Measurements from ENCODE around the gene GAB2. TPM values are rescaled to one million over a fixed set of nuclear protein-coding genes. Genes with fewer than 3 reads are reported as not detected.

GAB2 gene
- total RNA-seq, 1 donor from 2014 or later: 10.9 TPM

DNA sequence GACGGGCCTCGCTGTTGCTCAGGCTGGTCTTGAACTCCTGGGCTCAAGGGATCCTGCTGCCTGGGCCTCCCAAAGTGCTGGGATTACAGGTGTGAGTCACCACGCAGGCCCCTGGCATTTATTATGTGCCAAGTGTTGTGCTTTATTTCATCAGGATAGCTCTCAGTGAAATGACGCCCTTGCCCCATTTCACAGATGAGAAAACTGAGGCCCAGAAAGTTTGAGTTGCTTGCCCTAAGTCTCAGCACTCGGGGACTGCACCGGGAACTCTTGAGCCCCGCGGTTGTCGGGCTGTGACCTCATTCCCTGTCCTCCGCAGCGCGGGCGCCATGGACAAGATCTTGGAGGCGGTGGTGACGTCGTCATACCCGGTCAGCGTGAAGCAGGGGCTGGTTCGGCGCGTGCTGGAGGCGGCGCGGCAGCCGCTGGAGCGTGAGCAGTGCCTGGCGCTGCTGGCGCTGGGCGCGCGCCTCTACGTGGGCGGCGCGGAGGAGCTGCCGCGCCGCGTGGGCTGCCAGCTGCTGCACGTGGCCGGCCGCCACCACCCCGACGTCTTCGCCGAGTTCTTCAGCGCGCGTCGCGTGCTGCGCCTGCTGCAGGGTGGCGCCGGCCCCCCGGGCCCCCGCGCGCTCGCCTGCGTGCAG is 221.6 kb downstream of the GAB2 start:
- no peak for DNase-seq (ENCODE audit: low spot score)
- no peaks in the 10 kb centered on the region for H3K9me3 Mint-ChIP-seq (ENCODE audit: low read depth)
- no peak overlapping the region for H3K4me3 Mint-ChIP-seq (ENCODE audit: unreplicated experiment)
- H3K36me3 Mint-ChIP-seq (ENCODE audit: low read depth): peaks cover 15% of the 10 kb centered on the region
- H3K27me3 Mint-ChIP-seq (ENCODE audit: low read depth): no peaks in the 10 kb centered on the region
- H3K27ac Mint-ChIP-seq (ENCODE audit: unreplicated experiment): no peak overlapping the region
- peaks cover 22% of the 10 kb centered on the region for H3K4me1 Mint-ChIP-seq (ENCODE audit: low read depth)
- TF ChIP-seq, protein P1, sequence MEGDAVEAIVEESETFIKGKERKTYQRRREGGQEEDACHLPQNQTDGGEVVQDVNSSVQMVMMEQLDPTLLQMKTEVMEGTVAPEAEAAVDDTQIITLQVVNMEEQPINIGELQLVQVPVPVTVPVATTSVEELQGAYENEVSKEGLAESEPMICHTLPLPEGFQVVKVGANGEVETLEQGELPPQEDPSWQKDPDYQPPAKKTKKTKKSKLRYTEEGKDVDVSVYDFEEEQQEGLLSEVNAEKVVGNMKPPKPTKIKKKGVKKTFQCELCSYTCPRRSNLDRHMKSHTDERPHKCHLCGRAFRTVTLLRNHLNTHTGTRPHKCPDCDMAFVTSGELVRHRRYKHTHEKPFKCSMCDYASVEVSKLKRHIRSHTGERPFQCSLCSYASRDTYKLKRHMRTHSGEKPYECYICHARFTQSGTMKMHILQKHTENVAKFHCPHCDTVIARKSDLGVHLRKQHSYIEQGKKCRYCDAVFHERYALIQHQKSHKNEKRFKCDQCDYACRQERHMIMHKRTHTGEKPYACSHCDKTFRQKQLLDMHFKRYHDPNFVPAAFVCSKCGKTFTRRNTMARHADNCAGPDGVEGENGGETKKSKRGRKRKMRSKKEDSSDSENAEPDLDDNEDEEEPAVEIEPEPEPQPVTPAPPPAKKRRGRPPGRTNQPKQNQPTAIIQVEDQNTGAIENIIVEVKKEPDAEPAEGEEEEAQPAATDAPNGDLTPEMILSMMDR (IDR thresholded peaks at IDR 0.05): no peak

DNA sequence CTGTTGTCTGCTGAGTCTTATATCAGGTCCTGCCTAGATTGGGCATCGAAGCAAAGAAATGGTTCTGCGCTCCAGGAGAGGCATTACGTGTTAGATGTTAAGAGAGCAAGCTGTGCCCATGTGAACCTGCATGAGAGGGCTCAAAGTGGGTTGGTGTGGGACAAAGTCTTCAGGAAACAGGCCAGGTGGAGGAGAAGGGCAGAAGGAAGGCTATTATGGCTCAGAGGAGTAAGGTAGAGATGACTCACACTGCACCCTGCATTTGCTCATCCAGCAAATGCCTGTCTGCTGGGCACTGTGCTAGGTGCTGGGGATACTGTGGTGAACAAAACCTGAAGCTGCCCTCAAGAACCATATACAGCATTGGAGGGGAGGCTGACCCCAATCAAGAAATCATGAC is 223.1 kb downstream of the GAB2 start:
- H3K27ac Mint-ChIP-seq (ENCODE audit: unreplicated experiment): no peak overlapping the region
- H3K36me3 Mint-ChIP-seq (ENCODE audit: low read depth): peaks cover 9% of the 10 kb centered on the region
- H3K4me3 Mint-ChIP-seq (ENCODE audit: unreplicated experiment): no peak overlapping the region
- peaks cover 38% of the 10 kb centered on the region for H3K4me1 Mint-ChIP-seq (ENCODE audit: low read depth)
- no peaks in the 10 kb centered on the region for H3K27me3 Mint-ChIP-seq (ENCODE audit: low read depth)
- DNase-seq (ENCODE audit: low spot score): no peak
- H3K9me3 Mint-ChIP-seq (ENCODE audit: low read depth): no peaks in the 10 kb centered on the region
- TF ChIP-seq, protein P1 (IDR thresholded peaks at IDR 0.05): no peak

- Mint-ChIP-seq H3K4me1 (ENCODE audit: low read depth) (peaks cover 40% of the 10 kb centered on the region), H3K27me3 (ENCODE audit: low read depth) (no peaks in the 10 kb centered on the region), H3K36me3 (ENCODE audit: low read depth) (peaks cover 8% of the 10 kb centered on the region), H3K4me3 (ENCODE audit: unreplicated experiment) (no peak overlapping the region), H3K27ac (ENCODE audit: unreplicated experiment) (no peak overlapping the region), H3K9me3 (ENCODE audit: low read depth) (no peaks in the 10 kb centered on the region)
- TF ChIP-seq, protein P1 (IDR thresholded peaks at IDR 0.05): no peak
- DNase-seq (ENCODE audit: low spot score): no peak
These were observed 223.8 kb downstream of the GAB2 start for GRCh38 chr11:78193806-78194205.

DNA sequence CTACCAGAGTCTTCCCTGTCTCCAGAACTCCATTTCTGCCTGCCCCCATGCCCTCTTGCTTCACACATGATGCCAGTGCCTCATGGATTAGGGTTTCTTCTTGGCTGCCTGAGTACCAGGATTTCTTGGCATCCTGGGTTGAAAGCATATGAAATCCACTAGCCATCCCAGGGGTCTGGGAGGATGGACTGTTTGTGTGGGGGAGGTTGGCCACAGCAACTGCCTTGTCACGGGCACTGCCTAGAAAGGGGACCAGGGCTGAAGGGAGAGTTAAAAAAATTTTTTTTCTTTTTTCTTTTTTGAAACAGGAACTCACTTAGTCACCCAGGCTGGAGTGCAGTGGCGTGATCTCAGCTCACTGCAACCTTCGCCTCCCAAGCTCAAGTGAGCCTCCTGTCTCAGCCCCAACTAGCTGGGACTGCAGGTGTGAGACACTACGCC is 224.7 kb downstream of the GAB2 start:
- Mint-ChIP-seq H3K9me3 (ENCODE audit: low read depth) (no peaks in the 10 kb centered on the region), H3K4me1 (ENCODE audit: low read depth) (peaks cover 41% of the 10 kb centered on the region), H3K27ac (ENCODE audit: unreplicated experiment) (peak overlapping the region; percentile 86), H3K36me3 (ENCODE audit: low read depth) (peaks cover 6% of the 10 kb centered on the region), H3K4me3 (ENCODE audit: unreplicated experiment) (no peak overlapping the region), H3K27me3 (ENCODE audit: low read depth) (no peaks in the 10 kb centered on the region)
- no peak for DNase-seq (ENCODE audit: low spot score)
- TF ChIP-seq, protein P1 (IDR thresholded peaks at IDR 0.05): no peak

GRCh38 chr11:78192223-78192719 is 225.3 kb downstream of the GAB2 start:
- peaks cover 48% of the 10 kb centered on the region for H3K4me1 Mint-ChIP-seq (ENCODE audit: low read depth)
- H3K27me3 Mint-ChIP-seq (ENCODE audit: low read depth): no peaks in the 10 kb centered on the region
- TF ChIP-seq, protein P1 (IDR thresholded peaks at IDR 0.05): no peak
- no peak for DNase-seq (ENCODE audit: low spot score)
- peaks cover 6% of the 10 kb centered on the region for H3K36me3 Mint-ChIP-seq (ENCODE audit: low read depth)
- no peaks in the 10 kb centered on the region for H3K9me3 Mint-ChIP-seq (ENCODE audit: low read depth)
- no peak overlapping the region for H3K4me3 Mint-ChIP-seq (ENCODE audit: unreplicated experiment)
- peak overlapping the region; percentile 86 for H3K27ac Mint-ChIP-seq (ENCODE audit: unreplicated experiment)

Measured in chondrocyte (in vitro differentiated cells).